H1 (cell line): Measurements from ENCODE around the gene RSPO3. TPM values are rescaled to one million over a fixed set of nuclear protein-coding genes. Genes with fewer than 3 reads are reported as not detected.

Source experiments
- CTCF ChIA-PET: fragments of 300-600 bp; sonication (Branson Sonifier 250); formaldehyde crosslinking; loops from one replicate; lab custom pipeline; 2021; ENCODE audit not compliant: partially characterized antibody; lab: Charles Lee
- POLR2A ChIA-PET: fragments of 300-600 bp; sonication (Branson Sonifier 250); formaldehyde crosslinking; loops from one replicate; lab custom pipeline; 2021; ENCODE audit warnings: inconsistent platforms; ENCODE audit not compliant: partially characterized antibody; lab: Charles Lee
- DNase-seq, 2 experiments: peaks; one replicate each; pipeline versions ENCODE4 v3.0.0 to v3.0.0-alpha.2; 2010 to 2022; ENCODE audit warnings: low spot score in 2 of 2, low read depth in 1 of 2, mixed read lengths in 1 of 2
- FAIRE-seq: peaks from 2 replicates; lab custom pipeline; 2011; peaks lifted over from hg19 to GRCh38; lab: Jason Lieb, UNC
- H2AFZ ChIP-seq: 2 replicates; pipeline ENCODE4 v1.8.1; 2012; ENCODE audit warnings: low read length, inconsistent platforms
- H2AK5ac ChIP-seq: 2 replicates; pipeline ENCODE4 v1.6.1; 2013; ENCODE audit warnings: low read depth, low read length
- H2BK120ac ChIP-seq: replicated peaks from 2 replicates; pipeline ENCODE3; 2013; ENCODE audit warnings: low read depth, low read length, inconsistent platforms
- H2BK12ac ChIP-seq: 2 replicates; pipeline ENCODE4 v1.6.1; 2013; ENCODE audit warnings: low read depth, low read length
- H2BK15ac ChIP-seq: 2 replicates; pipeline ENCODE4 v1.6.1; 2013; ENCODE audit warnings: low read length
- H2BK20ac ChIP-seq: 2 replicates; pipeline ENCODE4 v1.6.1; 2013; ENCODE audit warnings: low read length
- H2BK5ac ChIP-seq: 2 replicates; pipeline ENCODE4 v1.6.1; 2013; ENCODE audit warnings: low read depth, low read length
- H3K14ac ChIP-seq: 2 replicates; pipeline ENCODE4 v1.6.1; 2013; ENCODE audit warnings: inconsistent platforms; ENCODE audit not compliant: insufficient read length
- H3K18ac ChIP-seq: 2 replicates; pipeline ENCODE4 v1.6.1; 2013; ENCODE audit warnings: low read length; ENCODE audit errors: extremely low read depth
- H3K23ac ChIP-seq: 2 replicates; pipeline ENCODE4 v1.6.1; 2013; ENCODE audit warnings: inconsistent platforms; ENCODE audit not compliant: insufficient read length
- H3K23me2 ChIP-seq: 2 replicates; pipeline ENCODE4 v1.6.1; 2013; ENCODE audit warnings: low read depth, low read length
- H3K27ac ChIP-seq: 2 replicates; pipeline ENCODE4 v1.6.1; 2011; ENCODE audit warnings: low read depth, low read length, inconsistent platforms
- H3K27me3 ChIP-seq, 4 experiments: replicated peaks in 1 of 4; 1 replicate in 1 of 4; 2 replicates in 3 of 4; pipeline versions ENCODE4 v1.6.1 to v1.8.1; 2011 to 2013; ENCODE audit warnings: low read length in 3 of 4, mild to moderate bottlenecking in 3 of 4, inconsistent platforms in 2 of 4, mixed read lengths in 2 of 4, moderate library complexity in 1 of 4; ENCODE audit not compliant: control insufficient read depth in 3 of 4, insufficient read depth in 3 of 4; ENCODE audit errors: extremely low read depth in 1 of 4
- H3K36me3 ChIP-seq, 4 experiments: 2 replicates each; pipeline versions ENCODE4 v1.6.1 to v1.8.1; 2011 to 2013; ENCODE audit warnings: mild to moderate bottlenecking in 4 of 4, low read length in 3 of 4, moderate library complexity in 2 of 4, control low read depth in 1 of 4, inconsistent platforms in 1 of 4; ENCODE audit not compliant: insufficient read depth in 4 of 4, control insufficient read depth in 2 of 4
- H3K4ac ChIP-seq: replicated peaks from 2 replicates; pipeline ENCODE3; 2013; ENCODE audit warnings: low read length, low read depth, mixed read lengths, inconsistent platforms; ENCODE audit not compliant: insufficient read length
- H3K4me1 ChIP-seq, 4 experiments: replicated peaks in 1 of 4; 1 replicate in 1 of 4; 2 replicates in 3 of 4; pipeline versions ENCODE4 v1.6.1 to v1.8.1; 2011 to 2013; ENCODE audit warnings: low read length in 3 of 4, inconsistent platforms in 2 of 4, mixed read lengths in 1 of 4; ENCODE audit not compliant: insufficient read depth in 4 of 4, control insufficient read depth in 3 of 4
- H3K4me2 ChIP-seq, 2 experiments: 2 replicates each; pipeline versions ENCODE4 v1.6.1 to v1.8.1; 2011 to 2013; ENCODE audit warnings: low read depth in 2 of 2, low read length in 2 of 2, control low read depth in 1 of 2, inconsistent platforms in 1 of 2, mild to moderate bottlenecking in 1 of 2; ENCODE audit not compliant: insufficient read depth in 1 of 2
- H3K4me3 ChIP-seq, 4 experiments: fragments of 200-600, 300-600 bp in 1 of 4; sonication (generic), shearing (Covaris generic), sonication (Bioruptor Twin) in 1 of 4; 2 replicates each; pipeline versions ENCODE4 v1.5.1 to v1.8.1; 2011 to 2016; ENCODE audit warnings: low read length in 4 of 4, low read depth in 3 of 4, control low read depth in 2 of 4, inconsistent platforms in 2 of 4, mild to moderate bottlenecking in 2 of 4, mixed read lengths in 1 of 4, moderate library complexity in 1 of 4; ENCODE audit not compliant: insufficient read depth in 2 of 4; ENCODE audit errors: extremely low read depth in 1 of 4
- H3K56ac ChIP-seq: replicated peaks from 2 replicates; pipeline ENCODE3; 2013; ENCODE audit warnings: low read depth, mild to moderate bottlenecking, mixed read lengths, low read length, inconsistent platforms; ENCODE audit not compliant: insufficient read length
- H3K79me1 ChIP-seq: 2 replicates; pipeline ENCODE4 v1.6.1; 2013; ENCODE audit warnings: low read depth, low read length, control low read depth
- H3K79me2 ChIP-seq, 2 experiments: 2 replicates each; pipeline versions ENCODE4 v1.6.1 to v1.8.1; 2012 to 2013; ENCODE audit warnings: low read length in 2 of 2, mild to moderate bottlenecking in 2 of 2, inconsistent platforms in 1 of 2; ENCODE audit not compliant: insufficient read depth in 2 of 2, control insufficient read depth in 1 of 2
- H3K9ac ChIP-seq, 4 experiments: replicated peaks in 1 of 4; 1 replicate in 1 of 4; 2 replicates in 3 of 4; pipeline versions ENCODE4 v1.6.1 to v1.8.1; 2011 to 2013; ENCODE audit warnings: low read depth in 3 of 4, low read length in 3 of 4, control low read depth in 2 of 4, mild to moderate bottlenecking in 2 of 4, moderate library complexity in 2 of 4, inconsistent platforms in 1 of 4; ENCODE audit errors: extremely low read depth in 1 of 4
- H3K9me3 ChIP-seq, 2 experiments: 2 replicates each; pipeline versions ENCODE4 v1.6.1 to v1.8.1; 2012 to 2013; ENCODE audit warnings: mild to moderate bottlenecking in 2 of 2, moderate library complexity in 2 of 2, control low read depth in 1 of 2, inconsistent platforms in 1 of 2, low read depth in 1 of 2, low read length in 1 of 2, mixed read lengths in 1 of 2; ENCODE audit not compliant: insufficient read depth in 2 of 2
- H4K20me1 ChIP-seq, 2 experiments: replicated peaks in 1 of 2; 2 replicates each; pipeline versions ENCODE3 to v1.8.1; 2011 to 2013; ENCODE audit warnings: inconsistent platforms in 2 of 2, low read length in 2 of 2, mild to moderate bottlenecking in 1 of 2; ENCODE audit not compliant: insufficient read depth in 2 of 2, control insufficient read depth in 1 of 2
- H4K5ac ChIP-seq: 2 replicates; pipeline ENCODE4 v1.6.1; 2013; ENCODE audit warnings: low read length, low read depth, mixed read lengths, inconsistent platforms; ENCODE audit not compliant: insufficient read length
- H4K8ac ChIP-seq: 2 replicates; pipeline ENCODE4 v1.8.0; 2013; ENCODE audit warnings: mild to moderate bottlenecking, moderate library complexity, low read length, inconsistent platforms; ENCODE audit not compliant: insufficient read depth; ENCODE audit errors: extremely low read depth
- H4K91ac ChIP-seq: replicated peaks from 2 replicates; pipeline ENCODE3; 2013; ENCODE audit warnings: low read length, mixed read lengths, inconsistent platforms; ENCODE audit not compliant: insufficient read length
- SP4 ChIP-seq: IDR thresholded peaks from 2 replicates; pipeline ENCODE4 v1.6.1; 2012; ENCODE audit warnings: low read length, inconsistent platforms
- TEAD4 ChIP-seq: IDR thresholded peaks from 2 replicates; pipeline ENCODE4 v1.6.1; 2012; ENCODE audit warnings: low read depth, low read length, inconsistent platforms, mixed read lengths
- WGBS, 2 experiments: shearing (Covaris generic) in 1 of 2; methylation state at CpG; one replicate each; pipeline versions ENCODE4 v1.1.6 to v1.1.7; 2013 to 2015; ENCODE audit warnings: low lambda C conversion rate in 2 of 2, mixed read lengths in 2 of 2, inconsistent platforms in 1 of 2, low coverage in 1 of 2, missing lambda C conversion rate in 1 of 2; ENCODE audit not compliant: insufficient replicate concordance in 2 of 2, insufficient coverage in 1 of 2, insufficient read length in 1 of 2; ENCODE audit errors: extremely low coverage in 1 of 2, missing lambda C conversion rate in 1 of 2; 5-methylcytosine and 5-hydroxymethylcytosine counted together
- polyA plus RNA-seq, 7 experiments: library from polyadenylated mRNA; depleted of rRNA in 3 of 7; stranded (reverse) in 5 of 7; unstranded in 2 of 7; fragments of >200 nt in 5 of 7; fragments of 200-250 nt in 2 of 7; gene quantifications; 1 replicate in 5 of 7; 2 replicates in 1 of 7; 4 replicates in 1 of 7; pipeline versions ENCODE4 v1.2.1 to v1.2.3, GENCODE V29; 2011 to 2013; ENCODE audit warnings: missing spikeins in 2 of 7, mixed read lengths in 2 of 7
- total RNA-seq: library from RNA; stranded (reverse); fragmentation: NEBNext Ultra II Directional; extraction: Animal tissue kit (Norgen Biotek cat#: 25700); gene quantifications from 2 replicates; pipeline ENCODE4 v1.2.1, GENCODE V29; 2021

RSPO3 gene
- total and polyA plus RNA-seq, 2 of the 8 experiments (the other 6 are each of a cell fraction or from before 2014, with no cell fraction given) = not detected

DNA sequence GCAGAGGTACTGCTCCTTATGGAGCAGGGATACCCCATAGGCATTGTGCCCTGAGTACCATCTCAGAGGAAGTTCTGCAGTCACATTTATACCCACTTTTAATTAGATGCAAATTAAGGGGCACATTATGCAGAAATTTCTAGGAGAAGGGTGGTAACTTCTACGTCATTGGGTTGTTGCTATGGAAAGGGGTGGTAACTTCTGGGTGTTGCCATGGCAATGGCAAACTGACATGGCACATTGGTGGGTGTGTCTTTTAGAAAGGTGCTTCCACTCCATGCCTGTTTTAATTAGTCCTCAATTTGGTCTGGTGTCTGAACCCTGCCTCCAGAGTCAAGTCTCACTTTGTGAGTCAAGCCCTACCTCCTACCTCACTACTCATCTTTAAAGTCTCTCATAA, 42.0 kb downstream of the RSPO3 start:
- H4K5ac ChIP-seq = no peak overlapping the region
- no peak overlapping the region for H3K4me2 ChIP-seq
- ChIA-PET CTCF (interaction anchor here (0.9 to 1.7 kb wide), 2 partner anchors 26 to 28 kb away, joined by 3 to 6 read pairs; no protein-coding TSS in a partner anchor), POLR2A (no interaction called here)
- H3K4ac ChIP-seq = no peak overlapping the region
- no peak for TF ChIP-seq SP4
- TF ChIP-seq TEAD4 = no peak
- no peak overlapping the region for H2BK5ac ChIP-seq
- no peak overlapping the region for H3K56ac ChIP-seq
- no peak overlapping the region for H4K8ac ChIP-seq
- no peak overlapping the region for H3K23ac ChIP-seq
- no peak overlapping the region for H2AK5ac ChIP-seq
- H3K14ac ChIP-seq = no peak overlapping the region
- no peak overlapping the region for H4K91ac ChIP-seq
- H2AFZ ChIP-seq = no peak overlapping the region
- DNase-seq (no peak), FAIRE-seq (no peak)
- H2BK20ac ChIP-seq = no peak overlapping the region
- WGBS, 2 experiments = 92% methylated on average over 1 of the region's 1 CpG; no CpG with 5 or more reads in 1 of the 2 experiments
- H3K36me3 ChIP-seq = no peaks in the 10 kb centered on the region
- no peak overlapping the region for H3K9ac ChIP-seq
- peaks cover 0 to 9% (median 8%) of the 10 kb centered on the region in 4 experiments; a peak in 3 of 7 replicates for H3K4me1 ChIP-seq
- no peaks in the 10 kb centered on the region for H3K23me2 ChIP-seq
- H3K9me3 ChIP-seq = peaks cover 3 to 4% of the 10 kb centered on the region in 2 experiments; a peak in 2 of 4 replicates
- no peaks in the 10 kb centered on the region for H3K79me1 ChIP-seq
- H3K18ac ChIP-seq = no peak overlapping the region
- no peak overlapping the region for H3K4me3 ChIP-seq
- H4K20me1 ChIP-seq = no peaks in the 10 kb centered on the region
- H3K27me3 ChIP-seq = no peaks in the 10 kb centered on the region
- H3K27ac ChIP-seq = no peak overlapping the region
- no peak overlapping the region for H2BK120ac ChIP-seq
- H2BK15ac ChIP-seq = no peak overlapping the region
- no peaks in the 10 kb centered on the region for H3K79me2 ChIP-seq
- H2BK12ac ChIP-seq = no peak overlapping the region
